Ovary (tissue), 3 donors: ENCODE measurements around the gene PID1.

Experiments
- CTCF ChIP-seq, 3 donors: fragments of 450-650 bp in 2 of 3; fragments of 200-600 bp in 1 of 3; IDR thresholded peaks; one replicate each; pipeline versions ENCODE4 v1.5.1 to v1.8.0; 2016 to 2022; ENCODE audit warnings: antibody characterized with exemption in 3 of 3, mild to moderate bottlenecking in 1 of 3
- EP300 ChIP-seq: sonication (generic); formaldehyde crosslinking; IDR thresholded peaks from one replicate; pipeline ENCODE4 v1.6.1; 2017; ENCODE audit warnings: antibody characterized with exemption
- POLR2A ChIP-seq: fragments of 450-650 bp; IDR thresholded peaks from one replicate; pipeline ENCODE4 v1.6.1; 2017; ENCODE audit warnings: antibody characterized with exemption, mild to moderate bottlenecking, moderate library complexity
- donor health status: DM: no; HTN: no; CAD: no.

- TF ChIP-seq CTCF (IDR thresholded peaks at IDR 0.05), result no peak
- TF ChIP-seq EP300, result no peak
- no peak for TF ChIP-seq POLR2A
Measured at GRCh38 chr2:229160984-229161383, 110.1 kb downstream of the PID1 start.
